Stimulated activated CD4-positive, alpha-beta T cell treated with anti-CD3 and anti-CD28 coated beads, TNF-alpha, amount 100 ng/mL, for 24 hours (primary cell): ENCODE measurements around the gene ATG13.
"Not testable (repeated sequence)": the region's sequence is repeated elsewhere in the genome, so short reads cannot be mapped to it uniquely, and the experiment has no call there.

ENCODE experiments used
- DNase-seq, 3 experiments: peaks; one replicate each; pipeline ENCODE4 v3.0.0-alpha.2; 2020; ENCODE audit warnings: low read depth in 3 of 3

The ATG13 gene

DNA sequence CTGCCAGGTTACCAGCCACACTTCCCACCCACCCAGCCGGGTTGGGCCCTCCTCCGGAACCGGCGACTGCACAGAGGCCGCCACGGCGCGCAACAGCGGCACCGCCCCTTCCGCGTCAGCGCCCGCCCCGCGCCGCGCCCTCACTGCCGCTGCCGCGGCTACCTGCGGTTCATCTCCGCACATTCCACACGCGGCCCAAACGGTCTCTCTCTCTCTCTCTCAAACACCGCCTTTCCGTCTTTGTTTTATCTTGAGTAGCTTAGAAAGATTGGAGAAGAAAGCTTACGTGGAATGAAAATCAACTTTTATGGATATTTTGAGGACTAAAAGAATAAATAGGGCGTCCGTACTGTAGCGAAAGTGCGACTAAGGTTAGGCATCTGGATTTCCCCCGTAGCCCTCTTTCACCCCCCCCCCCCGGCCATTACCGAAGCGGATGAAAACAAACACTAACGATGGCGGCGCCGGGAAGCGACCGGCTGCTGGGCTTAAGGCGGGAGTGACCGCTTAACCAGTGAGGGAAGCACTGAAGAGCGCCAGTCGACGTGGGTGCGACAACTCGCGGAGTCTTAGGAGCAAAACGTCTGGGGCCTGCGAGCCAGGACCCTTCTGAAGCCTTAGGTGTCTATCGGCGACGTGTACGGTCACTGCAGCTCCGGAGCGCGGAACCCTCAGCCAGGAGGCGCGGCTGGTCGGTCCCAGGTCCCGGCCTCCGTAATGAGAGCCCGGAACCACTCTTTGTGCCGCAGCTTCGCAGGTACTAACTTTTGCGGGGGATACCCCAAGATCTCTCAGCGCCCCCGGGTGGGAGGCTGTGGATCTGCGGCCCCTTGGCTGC lies at the start of gene ATG13, which contains the start of gene HARBI1:
ATG13 (plus strand) TSS at position 420 of the 838 bp plus-strand sequence. CDS start 26,739 bp downstream, outside the sequence.
HARBI1 (minus strand) TSS at position 94 of the 838 bp plus-strand sequence. CDS start 990 bp downstream, outside the sequence.
- DNase-seq, result peak; percentile 84 to 91 (median 86)

GRCh38 chr11:46570790-46571398 lies 46.5 kb upstream of the ATG13 start:
- no peak for DNase-seq

GRCh38 chr11:46574656-46575055 lies 42.7 kb upstream of the ATG13 start:
- no peak for DNase-seq

- no peak for DNase-seq
Measured at GRCh38 chr11:46577058-46577457, 40.3 kb upstream of the ATG13 start.

- DNase-seq, result no peak
Measured at GRCh38 chr11:46582588-46582987, 34.8 kb upstream of the ATG13 start.

- DNase-seq, result not testable (repeated sequence)
Measured at GRCh38 chr11:46583513-46583912, 33.8 kb upstream of the ATG13 start.

GRCh38 chr11:46588131-46588530 lies 29.2 kb upstream of the ATG13 start:
- DNase-seq, result no peak

GRCh38 chr11:46588915-46589314 lies 28.4 kb upstream of the ATG13 start:
- no peak for DNase-seq

DNA sequence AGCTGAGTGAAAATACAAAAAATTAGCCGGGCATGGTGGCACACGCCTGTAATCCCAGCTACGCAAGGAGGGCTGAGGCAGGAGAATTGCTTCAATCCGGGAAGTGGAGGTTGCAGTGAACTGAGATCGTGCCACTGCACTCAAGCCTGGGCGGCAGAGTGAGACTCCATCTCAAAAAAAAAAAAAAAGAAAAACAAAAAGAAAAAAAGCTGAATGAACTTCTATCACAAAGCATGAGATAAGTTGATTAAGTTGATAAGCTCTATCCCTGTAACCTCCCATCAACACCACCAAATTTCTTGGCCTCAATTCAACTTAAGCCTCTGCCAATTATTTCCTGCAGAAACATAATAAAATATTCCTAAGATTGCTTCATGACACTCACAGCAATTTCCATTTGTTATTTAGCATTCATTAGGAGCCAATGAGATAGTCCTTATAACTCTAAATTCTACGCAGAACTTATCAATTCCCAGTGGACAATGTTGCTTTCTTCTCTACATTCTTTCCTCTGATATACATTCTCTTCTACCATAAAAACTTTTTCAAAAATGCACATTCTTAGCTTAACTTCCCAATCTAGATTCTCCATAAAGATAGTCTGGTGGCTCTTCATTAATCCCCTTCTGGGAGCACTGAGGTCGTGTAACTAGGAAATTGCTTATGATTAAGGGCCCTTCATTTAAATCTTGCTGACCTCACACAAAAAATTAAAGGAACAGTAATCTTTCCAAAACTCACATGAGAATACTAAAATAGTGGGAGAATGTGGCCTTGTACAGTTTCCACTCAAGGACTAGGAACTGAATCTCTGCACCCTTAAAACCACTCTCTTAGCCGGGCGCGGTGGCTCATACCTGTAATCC lies 26.4 kb upstream of the ATG13 start:
- DNase-seq, result no peak

GRCh38 chr11:46593550-46594373 lies 23.6 kb upstream of the ATG13 start, which contains the start of gene AMBRA1:
AMBRA1 (minus strand) TSS chr11:46594023; CDS start chr11:46548380, 45,643 bp downstream.
- peak; percentile 59 to 83 (median 69) for DNase-seq

- DNase-seq, result no peak
Measured at GRCh38 chr11:46594374-46594700, 23.0 kb upstream of the ATG13 start.

- no peak for DNase-seq
Measured at GRCh38 chr11:46594785-46595184, 22.6 kb upstream of the ATG13 start.

DNA sequence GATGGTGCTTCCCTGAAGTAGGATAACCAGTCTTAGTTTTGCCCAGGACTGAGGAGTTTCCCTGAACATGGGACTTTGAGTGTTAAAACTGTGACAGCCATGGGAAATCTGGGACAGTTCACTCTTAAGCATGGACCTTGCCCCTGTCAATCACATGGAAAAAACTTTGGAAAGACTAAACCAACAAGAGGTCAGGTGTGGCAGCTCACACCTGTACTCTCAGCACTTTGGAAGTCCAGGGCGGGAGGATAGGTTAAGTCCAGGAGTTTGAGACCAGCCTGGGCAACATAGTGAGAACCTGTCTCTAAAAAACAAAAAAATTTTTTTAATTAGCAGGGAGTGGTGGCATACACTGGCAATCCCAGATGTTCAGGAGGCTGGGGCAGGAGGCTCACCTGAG lies 20.2 kb upstream of the ATG13 start:
- no peak for DNase-seq

DNA sequence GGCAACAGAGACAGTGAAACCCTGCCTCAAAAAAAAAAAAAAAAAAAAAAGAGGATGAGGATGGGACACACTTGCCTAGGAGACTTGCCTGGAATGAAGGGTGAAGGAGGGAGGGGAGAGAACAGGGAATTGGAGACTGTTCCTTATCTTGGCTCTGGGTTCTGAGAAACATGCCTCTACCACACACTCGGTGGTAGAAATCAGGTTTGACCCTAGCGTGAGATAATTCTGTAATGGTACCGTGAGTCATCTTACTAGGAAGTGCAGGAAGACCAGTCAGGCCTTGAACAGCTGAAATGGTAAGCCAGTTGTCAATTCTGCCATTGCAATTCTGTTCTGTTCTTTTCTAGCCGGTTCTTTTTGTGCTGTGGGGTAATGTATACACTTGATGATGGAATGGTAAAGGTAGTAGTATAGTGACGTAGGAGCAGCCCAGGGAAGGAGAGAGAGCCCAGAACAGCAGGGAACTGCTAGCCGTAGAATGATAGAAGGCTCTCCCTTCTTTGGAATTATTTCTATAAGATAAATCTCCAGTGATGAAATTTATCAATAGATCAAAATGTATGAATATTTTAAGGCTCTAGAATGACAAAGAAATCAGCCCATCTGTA lies 19.6 kb upstream of the ATG13 start:
- DNase-seq, result no peak

GRCh38 chr11:46599340-46600193 lies 17.8 kb upstream of the ATG13 start:
- DNase-seq, result no peak

GRCh38 chr11:46600194-46600960 lies 17.0 kb upstream of the ATG13 start:
- DNase-seq, result no peak

DNA sequence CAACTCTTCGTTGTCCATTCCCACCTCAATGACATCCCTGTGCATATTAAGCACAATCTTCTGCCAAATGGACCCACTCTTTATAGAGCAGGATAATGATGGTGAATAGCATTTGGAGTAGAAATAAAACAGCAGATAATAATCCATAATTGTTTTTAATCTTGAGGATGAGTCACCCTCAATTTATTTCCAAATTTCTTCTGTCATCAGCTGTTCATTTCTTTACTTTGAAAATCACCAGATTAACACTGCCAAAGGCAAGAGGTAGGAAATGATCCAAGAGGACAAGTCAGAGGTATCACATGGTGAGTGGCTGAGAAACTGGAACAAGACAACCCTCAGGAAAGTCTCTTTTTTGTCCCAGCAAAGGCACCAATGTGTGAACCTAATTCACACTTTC lies 16.2 kb upstream of the ATG13 start:
- DNase-seq, result no peak

DNA sequence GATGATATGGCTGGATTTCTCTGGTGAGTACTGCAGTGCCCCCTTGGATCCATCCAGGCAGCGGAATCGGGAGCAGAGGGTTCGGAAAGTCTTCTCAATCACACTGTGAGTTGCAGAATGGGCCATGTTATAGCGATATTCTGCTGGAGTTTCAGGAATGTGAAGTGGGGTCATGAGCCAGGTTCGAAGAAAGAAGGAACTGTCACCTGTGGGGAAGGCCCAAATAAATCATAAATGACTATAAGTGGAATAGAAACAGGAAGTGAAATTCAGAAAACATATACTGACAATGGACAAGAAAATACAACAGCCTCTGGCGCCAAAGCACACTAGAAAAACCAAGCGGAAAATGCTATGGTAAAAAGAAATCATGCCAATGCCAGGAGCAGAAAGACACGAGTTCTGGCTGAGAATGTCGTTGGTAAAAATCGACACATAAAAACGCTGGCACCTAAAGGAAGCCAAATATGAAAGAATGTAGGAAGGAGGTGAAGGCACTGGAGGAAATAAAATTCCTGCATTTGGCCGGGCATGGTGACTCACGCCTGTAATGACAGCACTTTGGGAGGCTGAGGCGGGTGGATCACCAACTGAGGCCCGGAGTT lies 13.5 kb upstream of the ATG13 start:
- DNase-seq, result no peak

- DNase-seq, result no peak
Measured at GRCh38 chr11:46604796-46605195, 12.6 kb upstream of the ATG13 start.
